DND-41 (cell line): ENCODE measurements around the gene ATXN2.
"Not testable (repeated sequence)": the region's sequence is repeated elsewhere in the genome, so short reads cannot be mapped to it uniquely, and the experiment has no call there.

Experiments
- ATAC-seq: fragments of 200-7000 bp; cut with Tn5 transposase; 3 replicates; pipeline ENCODE4 v1.9.1; 2021; ENCODE audit warnings: low read depth; ENCODE audit not compliant: insufficient read depth
- DNase-seq: peaks from one replicate; pipeline ENCODE4 v3.0.0-alpha.2; 2020
- H2AFZ ChIP-seq: 2 replicates; pipeline ENCODE4 v1.6.0; 2012; ENCODE audit warnings: low read depth, low read length
- H3K27ac ChIP-seq: 2 replicates; pipeline ENCODE4 v1.5.1; 2012; ENCODE audit warnings: low read length, inconsistent platforms
- H3K27me3 ChIP-seq: fragments of 200-600 bp; sonication (generic); 2 replicates; pipeline ENCODE4 v1.6.0; 2012; ENCODE audit warnings: low read length, mild to moderate bottlenecking, inconsistent platforms; ENCODE audit not compliant: insufficient read depth, poor library complexity
- H3K36me3 ChIP-seq: 2 replicates; pipeline ENCODE4 v1.5.1; 2012; ENCODE audit warnings: low read length, inconsistent platforms; ENCODE audit not compliant: insufficient read depth
- H3K4me1 ChIP-seq: 2 replicates; pipeline ENCODE4 v1.5.1; 2012; ENCODE audit warnings: mild to moderate bottlenecking, low read length; ENCODE audit not compliant: insufficient read depth
- H3K4me2 ChIP-seq: 2 replicates; pipeline ENCODE4 v1.6.0; 2012; ENCODE audit warnings: mild to moderate bottlenecking, moderate library complexity, low read length, inconsistent platforms; ENCODE audit not compliant: insufficient read depth
- H3K4me3 ChIP-seq, 2 experiments: fragments of 200-600 bp in 1 of 2; shearing (Covaris generic) in 1 of 2; 2 replicates each; pipeline ENCODE4 v1.5.1; 2012 to 2016; ENCODE audit warnings: inconsistent platforms in 2 of 2, low read length in 2 of 2, mild to moderate bottlenecking in 2 of 2, low read depth in 1 of 2, moderate library complexity in 1 of 2
- H3K79me2 ChIP-seq: 2 replicates; pipeline ENCODE4 v1.6.0; 2012; ENCODE audit warnings: low read length, inconsistent platforms; ENCODE audit not compliant: insufficient read depth
- H3K9ac ChIP-seq: 2 replicates; pipeline ENCODE4 v1.6.0; 2012; ENCODE audit warnings: low read depth, mild to moderate bottlenecking, inconsistent platforms, low read length, moderate library complexity
- H3K9me3 ChIP-seq: 2 replicates; pipeline ENCODE4 v1.5.1; 2012; ENCODE audit warnings: low read length, moderate library complexity, mild to moderate bottlenecking, inconsistent platforms; ENCODE audit not compliant: insufficient read depth, severe bottlenecking
- H4K20me1 ChIP-seq: 2 replicates; pipeline ENCODE4 v1.6.0; 2012; ENCODE audit warnings: low read length; ENCODE audit not compliant: insufficient read depth
- EZH2 ChIP-seq: IDR thresholded peaks from 3 replicates; pipeline ENCODE4 v1.6.1; 2012; ENCODE audit warnings: borderline replicate concordance, low read depth, mild to moderate bottlenecking, moderate library complexity, low read length, inconsistent platforms; ENCODE audit not compliant: severe bottlenecking
- TF ChIP-seq, protein P1 (sequence below): IDR thresholded peaks from 2 replicates; pipeline ENCODE4 v1.5.1; 2012; ENCODE audit warnings: borderline replicate concordance, low read length, moderate library complexity, mild to moderate bottlenecking; ENCODE audit not compliant: poor library complexity, severe bottlenecking; ENCODE audit errors: extremely low read depth

ATXN2 gene

GRCh38 chr12:111573476-111573875 lies 25.6 kb downstream of the ATXN2 start:
- Histone ChIP-seq H4K20me1 (peaks cover 53% of the 10 kb centered on the region), H3K4me3 (no peak overlapping the region), H3K9ac (no peak overlapping the region), H3K4me1 (no peaks in the 10 kb centered on the region), H3K79me2 (peaks cover 91% of the 10 kb centered on the region), H3K36me3 (peaks cover 14% of the 10 kb centered on the region; the same call in 1 of the 2 replicates), H3K9me3 (no peaks in the 10 kb centered on the region), H3K27me3 (no peaks in the 10 kb centered on the region), H2AFZ (no peak overlapping the region), H3K4me2 (no peak overlapping the region), H3K27ac (no peak overlapping the region)
- TF ChIP-seq, protein P1, sequence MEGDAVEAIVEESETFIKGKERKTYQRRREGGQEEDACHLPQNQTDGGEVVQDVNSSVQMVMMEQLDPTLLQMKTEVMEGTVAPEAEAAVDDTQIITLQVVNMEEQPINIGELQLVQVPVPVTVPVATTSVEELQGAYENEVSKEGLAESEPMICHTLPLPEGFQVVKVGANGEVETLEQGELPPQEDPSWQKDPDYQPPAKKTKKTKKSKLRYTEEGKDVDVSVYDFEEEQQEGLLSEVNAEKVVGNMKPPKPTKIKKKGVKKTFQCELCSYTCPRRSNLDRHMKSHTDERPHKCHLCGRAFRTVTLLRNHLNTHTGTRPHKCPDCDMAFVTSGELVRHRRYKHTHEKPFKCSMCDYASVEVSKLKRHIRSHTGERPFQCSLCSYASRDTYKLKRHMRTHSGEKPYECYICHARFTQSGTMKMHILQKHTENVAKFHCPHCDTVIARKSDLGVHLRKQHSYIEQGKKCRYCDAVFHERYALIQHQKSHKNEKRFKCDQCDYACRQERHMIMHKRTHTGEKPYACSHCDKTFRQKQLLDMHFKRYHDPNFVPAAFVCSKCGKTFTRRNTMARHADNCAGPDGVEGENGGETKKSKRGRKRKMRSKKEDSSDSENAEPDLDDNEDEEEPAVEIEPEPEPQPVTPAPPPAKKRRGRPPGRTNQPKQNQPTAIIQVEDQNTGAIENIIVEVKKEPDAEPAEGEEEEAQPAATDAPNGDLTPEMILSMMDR, result no peak
- TF ChIP-seq EZH2, result no peak
- no peak for DNase-seq
- ATAC-seq, result no peak

GRCh38 chr12:111570084-111570961 lies 28.8 kb downstream of the ATXN2 start:
- Histone ChIP-seq H3K9ac (no peak overlapping the region), H2AFZ (no peak overlapping the region), H3K4me1 (no peaks in the 10 kb centered on the region), H3K27me3 (no peaks in the 10 kb centered on the region), H3K4me3 (no peak overlapping the region), H4K20me1 (peaks cover 36% of the 10 kb centered on the region; the same call in 1 of the 2 replicates), H3K79me2 (peaks cover 84% of the 10 kb centered on the region), H3K36me3 (peaks cover 16% of the 10 kb centered on the region; the same call in 1 of the 2 replicates), H3K9me3 (no peaks in the 10 kb centered on the region), H3K27ac (no peak overlapping the region), H3K4me2 (no peak overlapping the region)
- no peak for ATAC-seq
- no peak for DNase-seq
- TF ChIP-seq EZH2, result no peak

GRCh38 chr12:111569363-111570083 lies 29.6 kb downstream of the ATXN2 start:
- no peak for DNase-seq
- H4K20me1 ChIP-seq, result peaks cover 31% of the 10 kb centered on the region; the same call in 1 of the 2 replicates
- no peaks in the 10 kb centered on the region for H3K9me3 ChIP-seq
- peaks cover 82% of the 10 kb centered on the region for H3K79me2 ChIP-seq
- no peak for TF ChIP-seq EZH2
- TF ChIP-seq, protein P1, result no peak
- H3K4me1 ChIP-seq, result no peaks in the 10 kb centered on the region
- H3K4me3 ChIP-seq, result no peak overlapping the region
- H3K27me3 ChIP-seq, result no peaks in the 10 kb centered on the region
- peaks cover 16% of the 10 kb centered on the region; the same call in 1 of the 2 replicates for H3K36me3 ChIP-seq
- H2AFZ ChIP-seq, result no peak overlapping the region
- no peak overlapping the region for H3K27ac ChIP-seq
- no peak overlapping the region for H3K9ac ChIP-seq
- H3K4me2 ChIP-seq, result no peak overlapping the region
- ATAC-seq, result no peak

GRCh38 chr12:111560844-111561243 lies 38.3 kb downstream of the ATXN2 start:
- H3K36me3 ChIP-seq, ATAC-seq, H3K27me3 ChIP-seq, DNase-seq, H3K9ac ChIP-seq, H3K27ac ChIP-seq, H3K4me1 ChIP-seq, H3K9me3 ChIP-seq, H3K4me3 ChIP-seq, H2AFZ ChIP-seq, H3K4me2 ChIP-seq: not testable (repeated sequence)
- Histone ChIP-seq H3K79me2 (peaks cover 92% of the 10 kb centered on the region), H4K20me1 (peaks cover 25% of the 10 kb centered on the region; the same call in 1 of the 2 replicates)
